Epithelial cell of proximal tubule (primary cell): ENCODE results near the gene ITGB4. TPM values are rescaled to one million over a fixed set of nuclear protein-coding genes. Genes with fewer than 3 reads are reported as not detected.

Experiments
- DNase-seq: peaks from one replicate; pipeline ENCODE4 v3.0.0-alpha.2; 2011; ENCODE audit warnings: low read depth
- H3K4me3 ChIP-seq: 2 replicates; pipeline ENCODE4 v1.5.1; 2011; ENCODE audit warnings: low read depth, mild to moderate bottlenecking, low read length
- total RNA-seq: library from RNA; depleted of rRNA; stranded (reverse); fragments of >200 nt; gene quantifications from 2 replicates; pipeline ENCODE4 v1.2.3, GENCODE V29; 2015
- TF ChIP-seq, protein P1 (sequence below): conservative IDR thresholded peaks from 2 replicates; pipeline ENCODE4 v1.5.1; 2012; ENCODE audit warnings: low read depth, mild to moderate bottlenecking, low read length

The ITGB4 gene
- total RNA-seq, 1 donor from 2014 or later = 33.3 TPM

DNA sequence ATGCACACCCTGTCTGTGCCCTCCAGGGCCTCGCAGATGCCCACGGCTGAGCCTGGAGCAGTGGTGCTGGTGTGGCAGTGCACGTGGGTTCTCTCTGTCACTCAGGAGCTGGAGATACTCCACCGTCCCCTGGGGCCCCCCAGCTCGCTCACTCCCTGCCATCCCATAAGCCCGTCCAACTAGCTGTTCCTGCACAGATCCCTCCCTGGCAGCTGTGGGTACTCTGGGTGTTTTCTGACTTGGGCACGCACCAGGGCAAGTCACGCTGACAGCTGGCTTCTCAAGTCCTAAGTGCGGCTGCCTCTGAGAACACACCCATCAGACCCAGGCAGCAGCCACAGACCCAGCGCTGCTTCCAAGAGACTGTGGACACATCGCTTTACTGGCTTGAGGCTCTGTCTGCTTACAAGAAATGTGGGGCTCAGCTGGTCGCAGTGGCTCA lies 25.4 kb upstream of the ITGB4 start:
- no peak overlapping the region for H3K4me3 ChIP-seq
- TF ChIP-seq, protein P1, sequence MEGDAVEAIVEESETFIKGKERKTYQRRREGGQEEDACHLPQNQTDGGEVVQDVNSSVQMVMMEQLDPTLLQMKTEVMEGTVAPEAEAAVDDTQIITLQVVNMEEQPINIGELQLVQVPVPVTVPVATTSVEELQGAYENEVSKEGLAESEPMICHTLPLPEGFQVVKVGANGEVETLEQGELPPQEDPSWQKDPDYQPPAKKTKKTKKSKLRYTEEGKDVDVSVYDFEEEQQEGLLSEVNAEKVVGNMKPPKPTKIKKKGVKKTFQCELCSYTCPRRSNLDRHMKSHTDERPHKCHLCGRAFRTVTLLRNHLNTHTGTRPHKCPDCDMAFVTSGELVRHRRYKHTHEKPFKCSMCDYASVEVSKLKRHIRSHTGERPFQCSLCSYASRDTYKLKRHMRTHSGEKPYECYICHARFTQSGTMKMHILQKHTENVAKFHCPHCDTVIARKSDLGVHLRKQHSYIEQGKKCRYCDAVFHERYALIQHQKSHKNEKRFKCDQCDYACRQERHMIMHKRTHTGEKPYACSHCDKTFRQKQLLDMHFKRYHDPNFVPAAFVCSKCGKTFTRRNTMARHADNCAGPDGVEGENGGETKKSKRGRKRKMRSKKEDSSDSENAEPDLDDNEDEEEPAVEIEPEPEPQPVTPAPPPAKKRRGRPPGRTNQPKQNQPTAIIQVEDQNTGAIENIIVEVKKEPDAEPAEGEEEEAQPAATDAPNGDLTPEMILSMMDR = no peak
- DNase-seq = no peak

DNA sequence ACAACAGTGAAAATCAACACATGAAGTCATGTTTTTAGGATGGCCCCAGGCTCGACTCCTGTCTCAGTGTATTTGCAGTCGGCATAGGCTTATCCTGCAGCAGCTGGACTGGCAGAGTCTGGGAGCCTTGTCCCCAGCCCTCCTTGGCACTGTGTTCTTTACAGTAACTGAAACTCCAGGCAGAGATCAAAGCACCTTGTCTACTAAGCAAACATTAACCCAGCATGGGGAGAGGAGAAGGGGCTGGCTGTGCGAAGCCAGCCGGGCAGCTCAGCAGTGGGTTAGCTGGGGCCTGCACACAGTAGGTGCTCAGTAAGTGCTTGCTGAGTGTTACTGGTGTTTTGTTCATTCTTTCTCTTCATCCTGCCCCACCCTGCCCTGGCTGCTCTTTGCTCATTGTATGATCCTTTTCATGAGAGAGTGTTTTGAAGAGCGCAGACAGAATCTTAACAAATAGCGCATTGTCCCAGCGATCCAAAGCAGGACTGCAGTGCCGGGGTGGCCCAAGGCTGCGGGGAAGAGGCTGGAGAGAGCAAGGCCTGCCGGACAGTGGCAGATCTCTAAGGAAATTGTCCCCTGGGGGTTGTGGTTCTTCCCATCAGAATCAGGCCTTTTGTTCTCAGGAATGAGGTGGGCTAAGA lies 23.5 kb upstream of the ITGB4 start:
- no peak for DNase-seq
- no peak overlapping the region for H3K4me3 ChIP-seq
- TF ChIP-seq, protein P1 = no peak

DNA sequence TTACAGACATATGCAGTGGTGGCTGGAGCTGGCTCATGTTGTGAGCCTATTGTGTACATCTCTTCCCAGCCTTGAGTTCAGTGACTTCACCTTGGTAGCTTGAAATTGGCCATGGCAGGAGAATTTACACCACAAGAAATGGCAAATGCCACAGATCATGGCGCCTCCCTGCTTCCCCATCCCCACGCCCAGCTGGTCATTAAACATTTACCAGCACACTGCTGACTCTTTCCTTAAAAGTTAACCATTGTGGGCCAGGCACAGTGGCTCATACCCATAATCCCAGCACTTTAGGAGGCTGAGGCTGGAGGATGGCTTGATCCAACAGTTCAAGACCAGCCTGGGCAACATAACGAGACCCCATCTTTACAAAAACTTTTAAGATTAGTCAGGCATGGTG lies 22.6 kb upstream of the ITGB4 start:
- no peak for DNase-seq
- no peak overlapping the region for H3K4me3 ChIP-seq
- TF ChIP-seq, protein P1 = no peak

DNA sequence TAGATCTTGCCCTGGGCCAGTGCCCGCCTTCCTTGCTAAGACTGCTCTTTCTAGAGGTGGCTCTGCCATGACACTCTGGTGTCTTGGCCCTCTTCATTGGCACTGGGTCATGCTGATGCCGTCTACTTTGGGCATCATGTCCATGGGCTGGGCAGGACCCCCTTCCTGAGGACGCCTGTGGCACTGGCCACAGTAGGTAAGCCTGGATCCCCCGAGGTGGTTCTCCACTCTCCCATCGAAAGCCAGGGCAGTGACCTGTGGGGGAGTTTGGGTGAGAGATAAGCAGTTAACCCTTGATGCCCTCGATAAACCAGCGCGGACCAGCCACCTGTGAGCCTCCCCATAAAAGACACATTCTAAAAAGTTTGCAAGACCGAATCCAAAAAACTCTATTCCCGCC lies 20.0 kb upstream of the ITGB4 start:
- H3K4me3 ChIP-seq = no peak overlapping the region
- no peak for DNase-seq
- TF ChIP-seq, protein P1 = no peak

DNA sequence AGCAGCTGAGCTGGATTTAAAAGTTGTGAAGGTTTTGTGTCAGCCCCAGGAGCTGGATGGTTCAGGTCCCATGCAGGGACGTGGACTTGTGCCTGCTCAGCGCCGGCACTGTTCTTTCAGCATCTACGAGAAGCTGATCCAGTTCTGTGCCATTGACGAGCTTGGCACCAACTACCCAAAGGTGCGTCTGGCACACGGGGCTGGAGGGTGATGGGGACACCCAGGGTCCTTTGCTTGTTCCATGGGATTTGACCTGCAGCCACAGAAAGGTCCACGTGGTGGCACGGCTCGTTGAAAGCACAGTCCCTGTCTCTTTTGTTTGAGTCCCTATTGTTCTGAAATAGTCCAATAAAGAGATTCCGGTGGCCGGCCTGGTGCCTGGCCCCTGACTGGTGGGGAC lies 18.1 kb upstream of the ITGB4 start:
- DNase-seq = no peak
- TF ChIP-seq, protein P1 = no peak
- H3K4me3 ChIP-seq = no peak overlapping the region

DNA sequence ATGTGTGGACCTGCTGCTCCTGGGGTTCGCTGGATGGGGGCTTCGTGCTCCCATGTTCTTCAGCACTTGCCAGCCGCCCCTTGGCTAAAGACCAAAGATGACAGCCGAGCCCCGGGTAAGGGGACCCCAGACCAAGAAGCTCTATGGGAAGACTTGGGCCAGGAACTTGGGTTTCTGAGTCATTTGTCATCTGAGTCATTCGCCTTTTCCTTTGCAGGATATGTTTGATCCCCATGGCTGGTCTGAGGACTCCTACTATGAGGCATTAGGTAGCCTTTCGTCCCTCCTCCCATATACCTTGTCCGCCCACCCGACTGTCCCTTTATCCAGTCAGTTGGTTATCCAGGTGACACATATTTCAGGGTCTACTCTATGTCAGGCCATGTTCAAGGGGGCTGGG lies 17.7 kb upstream of the ITGB4 start:
- DNase-seq = no peak
- TF ChIP-seq, protein P1 = no peak
- H3K4me3 ChIP-seq = no peak overlapping the region
